Motor neuron (in vitro differentiated cells): ENCODE measurements around the gene SLC4A1. TPM values are rescaled to one million over a fixed set of nuclear protein-coding genes. Genes with fewer than 3 reads are reported as not detected.

Experiments
- ATAC-seq, 8 experiments: fragments of 200-7000 bp; cut with Tn5 transposase; replicated peaks in 6 of 8; 2 replicates each; pipeline ENCODE4 v1.8.0; 2021; ENCODE audit warnings: mild to moderate bottlenecking in 8 of 8, moderate library complexity in 8 of 8
- H3K27ac ChIP-seq, 2 donors: fragments of 250-450 bp; sonication (Bioruptor Pico); 2 replicates each; pipeline ENCODE4 v1.9.0; 2021; ENCODE audit warnings: antibody characterized with exemption in 2 of 2, mild to moderate bottlenecking in 2 of 2, moderate library complexity in 1 of 2
- H3K4me1 ChIP-seq, 2 donors: fragments of 250-450 bp; sonication (Bioruptor Pico); replicated peaks in 1 of 2; 2 replicates each; pipeline ENCODE4 v1.6.1; 2021; ENCODE audit warnings: antibody characterized with exemption in 2 of 2, mild to moderate bottlenecking in 2 of 2, moderate library complexity in 1 of 2
- H3K4me3 ChIP-seq, 5 donors: fragments of 250-450 bp; sonication (Bioruptor Pico); 2 replicates each; pipeline ENCODE4 v1.9.0; 2021; ENCODE audit warnings: antibody characterized with exemption in 5 of 5, mild to moderate bottlenecking in 5 of 5, moderate library complexity in 4 of 5
- WGBS, 10 experiments: fragments of 450-650 bp; shearing (Covaris generic); methylation state at CpG; one replicate each; pipeline ENCODE4 v1.0.0; 2022; 5-methylcytosine and 5-hydroxymethylcytosine counted together
- in situ Hi-C, 9 experiments: fragments of 400-800 bp; cut with MboI; loops; one replicate each; pipeline ENCODE4 v1.15.0; 2021; ENCODE audit warnings: low sequenced_read_pairs in 9 of 9, low pct_unique_long_range_greater_than_20kb in 2 of 9; ENCODE audit not compliant: unreplicated experiment in 9 of 9
- total RNA-seq, 8 experiments: library from RNA; unstranded; fragments of 300-600 nt; gene quantifications; 2 replicates each; pipeline versions ENCODE4 v1.2.3 to v1.2.4, GENCODE V29; 2022

Gene SLC4A1
- under 1 TPM in 7 of 8 experiments, not detected in 1; 0.05 to 0.62 (median 0.10) TPM for total RNA-seq

GRCh38 chr17:44267818-44268490 lies at the start of gene SLC4A1:
TSS of gene SLC4A1 (minus strand) at chr17:44268135. CDS start at chr17:44262866, 5,269 bp downstream.
- no peaks in the 10 kb centered on the region for H3K4me1 ChIP-seq
- no peak for ATAC-seq
- no peak within 1 kb of the TSS for H3K4me3 ChIP-seq
- H3K27ac ChIP-seq: no peak within 1 kb of the TSS
- in situ Hi-C loops: no loop called here
- 100% methylated on average over 1 of the region's 14 CpGs; no CpG with 5 or more reads in 9 of the 10 experiments for WGBS, 10 experiments

DNA sequence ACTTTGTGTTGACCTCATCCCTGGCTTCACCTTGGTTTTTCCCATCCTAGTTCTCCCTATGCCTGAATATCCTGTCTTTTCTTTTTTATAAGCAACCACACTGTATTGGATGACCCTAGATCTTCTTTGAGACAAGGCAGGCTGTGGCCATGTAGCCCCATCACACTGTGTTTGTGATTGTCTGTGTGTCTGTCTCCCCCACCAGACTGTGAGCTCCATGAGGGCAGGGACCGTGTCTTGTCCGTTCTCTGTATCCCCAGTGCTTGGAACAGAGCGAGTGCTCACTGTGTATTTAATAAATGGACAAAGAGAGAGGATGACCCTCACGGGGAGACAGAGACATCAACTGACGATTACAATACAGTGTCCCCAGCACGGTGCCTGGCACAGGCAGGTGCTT lies 49.6 kb upstream of the SLC4A1 start:
- H3K4me3 ChIP-seq: no peak overlapping the region
- ATAC-seq: no peak
- 69 to 100% (median 87%) methylated on average over 1 to 3 of the region's 6 CpGs; no CpG with 5 or more reads in 4 of the 10 experiments for WGBS, 10 experiments
- no peak overlapping the region for H3K27ac ChIP-seq
- peaks cover 10 to 14% of the 10 kb centered on the region in 2 donors for H3K4me1 ChIP-seq
- in situ Hi-C loops: loop anchor here in 1 of 9 experiments (10.0 kb wide), 1 partner anchor 93 kb away; no protein-coding TSS in a partner anchor

DNA sequence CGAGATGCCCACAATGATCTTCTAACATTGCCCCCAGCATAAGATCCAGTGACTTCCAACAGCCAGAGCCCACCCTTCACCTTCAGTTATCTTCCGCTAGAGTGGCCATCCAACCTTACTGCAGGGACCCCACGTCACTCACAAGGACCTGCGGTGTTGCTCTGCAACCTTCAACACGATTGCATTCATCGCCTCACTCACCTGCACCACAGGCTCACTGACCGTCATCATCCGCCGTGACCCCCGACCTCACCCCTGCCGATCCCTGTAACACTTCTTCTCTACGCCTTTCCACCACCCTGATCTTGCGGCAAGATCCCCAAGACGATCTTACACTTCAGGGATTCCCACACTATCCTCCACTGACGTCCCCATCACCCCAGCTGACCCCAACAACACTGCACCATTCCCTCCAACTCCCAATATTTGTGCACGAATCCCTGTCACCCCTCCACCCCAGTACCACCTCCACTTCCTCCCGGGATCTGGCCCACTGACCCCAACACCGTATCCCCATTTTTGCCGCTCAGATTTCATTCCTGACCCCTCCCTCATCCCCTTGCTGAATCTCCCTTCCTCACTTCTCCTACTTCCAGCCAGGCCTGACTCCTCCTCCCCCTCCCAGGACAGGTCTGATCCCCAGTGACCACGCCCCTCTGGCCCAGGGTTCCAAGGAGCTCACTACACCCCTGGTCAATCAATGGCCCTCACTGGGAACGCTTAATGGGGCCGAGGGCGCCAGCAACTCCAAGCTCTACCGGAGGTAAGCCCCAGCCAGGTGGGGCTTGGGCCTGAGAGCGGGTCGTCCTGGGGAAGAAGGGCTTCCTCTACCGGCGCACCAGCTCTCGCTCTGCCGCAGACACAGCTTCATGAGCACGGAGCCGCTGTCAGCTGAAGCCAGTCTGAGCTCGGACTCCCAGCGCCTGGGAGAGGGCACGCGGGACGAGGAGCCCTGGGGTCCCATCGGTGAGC lies 48.1 kb upstream of the SLC4A1 start:
- ATAC-seq: peak in 1 of 8 experiments; percentile 17
- WGBS, 10 experiments: 0 to 47% (median 10%) methylated on average over 3 to 12 of the region's 38 CpGs; no CpG with 5 or more reads in 3 of the 10 experiments
- H3K27ac ChIP-seq: no peak overlapping the region
- H3K4me3 ChIP-seq: peak overlapping the region in 3 of 5 donors; percentile 20 to 29 (median 27)
- peaks cover 12 to 23% of the 10 kb centered on the region in 2 donors for H3K4me1 ChIP-seq
- in situ Hi-C loops: loop anchor here in 1 of 9 experiments (10.0 kb wide), 1 partner anchor 91 kb away; no protein-coding TSS in a partner anchor

DNA sequence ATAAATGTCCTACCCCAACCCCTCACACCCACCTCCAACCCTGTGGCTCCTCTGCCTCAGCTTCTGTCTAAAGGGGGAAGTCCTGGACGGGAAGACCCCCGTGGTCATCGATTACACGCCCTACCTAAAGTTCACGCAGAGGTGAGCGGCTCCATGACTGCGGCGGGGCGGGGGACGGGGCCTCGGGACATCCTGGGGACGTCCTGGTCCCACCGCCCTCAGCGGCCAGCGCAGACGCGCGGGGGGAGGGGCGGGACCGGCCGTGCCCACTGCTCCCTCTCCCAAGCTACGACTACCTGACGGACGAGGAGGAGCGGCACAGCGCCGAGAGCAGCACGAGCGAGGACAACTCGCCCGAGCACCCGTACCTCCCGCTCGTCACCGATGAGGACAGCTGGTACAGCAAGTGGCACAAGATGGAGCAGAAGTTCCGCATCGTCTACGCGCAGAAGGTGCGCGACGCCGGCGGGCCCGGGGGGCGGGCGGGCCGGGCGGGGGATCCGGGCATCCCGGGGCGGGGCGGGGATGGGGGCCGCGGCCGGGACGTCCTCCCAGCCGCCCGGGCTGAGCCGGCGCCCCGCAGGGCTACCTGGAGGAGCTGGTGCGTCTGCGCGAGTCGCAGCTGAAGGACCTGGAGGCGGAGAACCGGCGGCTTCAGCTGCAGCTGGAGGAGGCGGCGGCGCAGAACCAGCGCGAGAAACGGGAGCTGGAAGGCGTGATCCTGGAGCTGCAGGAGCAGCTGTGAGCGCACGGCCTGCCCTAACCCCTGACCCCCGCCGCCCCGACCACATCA lies 47.1 kb upstream of the SLC4A1 start:
- H3K4me3 ChIP-seq: peak overlapping the region; percentile 14 to 29 (median 22)
- no peak overlapping the region for H3K27ac ChIP-seq
- peaks cover 22 to 32% of the 10 kb centered on the region in 2 donors for H3K4me1 ChIP-seq
- peak; percentile 58 to 82 (median 62) for ATAC-seq
- in situ Hi-C loops: loop anchor here in 1 of 9 experiments (10.0 kb wide), 1 partner anchor 90 kb away; no protein-coding TSS in a partner anchor
- WGBS, 10 experiments: no CpG with 5 or more reads among the region's 81 CpGs

DNA sequence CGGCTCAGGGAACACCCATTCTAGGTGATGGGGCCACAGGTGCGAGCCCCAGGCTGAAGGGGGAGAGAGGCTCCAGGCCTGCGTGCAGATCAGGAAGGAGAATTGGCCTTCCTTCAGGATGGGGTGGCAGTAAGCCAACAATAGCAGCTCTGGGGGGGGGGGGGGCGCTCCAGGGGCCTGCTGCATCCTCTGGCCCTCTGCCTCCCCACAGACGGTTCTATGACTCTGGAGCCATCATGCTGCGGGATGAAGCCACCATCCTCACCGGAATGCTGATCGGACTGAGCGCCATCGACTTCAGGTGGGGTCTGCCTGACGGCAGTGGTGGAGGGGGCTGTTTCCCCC lies 46.6 kb upstream of the SLC4A1 start:
- in situ Hi-C loops: loop anchor here in 1 of 9 experiments (10.0 kb wide), 1 partner anchor 90 kb away; no protein-coding TSS in a partner anchor
- Histone ChIP-seq H3K27ac (no peak overlapping the region), H3K4me3 (no peak overlapping the region), H3K4me1 (peaks cover 25 to 38% of the 10 kb centered on the region in 2 donors)
- WGBS, 10 experiments: 17 to 100% methylated on average over 1 of the region's 11 CpGs; no CpG with 5 or more reads in 8 of the 10 experiments
- ATAC-seq: no peak

GRCh38 chr17:44314031-44314430 lies 46.1 kb upstream of the SLC4A1 start:
- ATAC-seq: no peak
- no peak overlapping the region for H3K27ac ChIP-seq
- in situ Hi-C loops: loop anchor here in 1 of 9 experiments (10.0 kb wide), 1 partner anchor 89 kb away; no protein-coding TSS in a partner anchor
- H3K4me1 ChIP-seq: peaks cover 25 to 39% of the 10 kb centered on the region in 2 donors
- H3K4me3 ChIP-seq: no peak overlapping the region
- WGBS, 10 experiments: 0 to 96% (median 78%) methylated on average over 2 to 6 of the region's 7 CpGs; no CpG with 5 or more reads in 2 of the 10 experiments

- no peak for ATAC-seq
- in situ Hi-C loops: loop anchor here in 1 of 9 experiments (10.0 kb wide), 1 partner anchor 88 kb away; no protein-coding TSS in a partner anchor
- WGBS, 10 experiments: 32 to 100% (median 77%) methylated on average over 1 to 6 of the region's 17 CpGs; no CpG with 5 or more reads in 4 of the 10 experiments
- H3K4me1 ChIP-seq: peaks cover 26 to 39% of the 10 kb centered on the region in 2 donors
- no peak overlapping the region for H3K27ac ChIP-seq
- H3K4me3 ChIP-seq: no peak overlapping the region
Measured at GRCh38 chr17:44312396-44313104, 44.6 kb upstream of the SLC4A1 start.

DNA sequence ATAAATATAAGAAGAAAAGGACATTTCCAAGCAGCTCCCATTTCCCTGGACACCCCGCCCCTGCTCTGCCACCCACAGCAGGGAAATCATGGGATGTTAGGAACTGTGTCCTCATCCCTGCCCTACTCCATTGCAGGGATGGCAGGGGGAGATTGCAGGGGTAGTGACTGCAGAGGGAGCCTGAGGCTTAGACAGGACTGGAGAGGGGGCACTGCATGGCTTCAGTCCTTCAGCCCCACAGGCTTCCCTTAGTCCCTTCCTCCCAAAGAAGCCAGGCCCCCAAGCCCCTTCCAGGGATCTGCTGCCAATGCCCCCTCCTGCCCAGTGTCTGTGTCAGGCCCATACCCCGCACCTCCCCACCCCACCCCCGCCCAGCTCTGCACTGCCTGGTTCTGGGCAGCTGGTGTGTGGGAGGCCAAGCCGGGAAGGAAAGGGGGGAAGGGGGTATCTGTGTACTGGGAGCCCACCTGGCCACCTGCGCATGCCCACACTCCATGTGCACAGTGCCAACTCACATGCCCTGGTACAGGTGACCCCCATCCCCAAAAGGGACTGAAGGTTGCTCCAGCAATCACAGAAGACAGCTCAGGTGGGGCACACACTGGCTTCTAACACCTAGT lies 43.7 kb upstream of the SLC4A1 start:
- Histone ChIP-seq H3K4me3 (no peak overlapping the region), H3K27ac (no peak overlapping the region), H3K4me1 (peaks cover 30 to 47% of the 10 kb centered on the region in 2 donors)
- no peak for ATAC-seq
- WGBS, 10 experiments: 75% methylated on average over 1 of the region's 5 CpGs; no CpG with 5 or more reads in 9 of the 10 experiments
- in situ Hi-C loops: loop anchor here in 1 of 9 experiments (10.0 kb wide), 1 partner anchor 87 kb away; no protein-coding TSS in a partner anchor

- Histone ChIP-seq H3K4me3 (peak overlapping the region in 3 of 5 donors; percentile 3 to 51 (median 10)), H3K27ac (no peak overlapping the region), H3K4me1 (peaks cover 27 to 46% of the 10 kb centered on the region in 2 donors)
- in situ Hi-C loops: loop anchor here in 1 of 9 experiments (10.0 kb wide), 1 partner anchor 86 kb away; no protein-coding TSS in a partner anchor
- peak in 1 of 8 experiments; percentile 5 for ATAC-seq
- 0 to 100% (median 0%) methylated on average over 1 to 3 of the region's 10 CpGs; no CpG with 5 or more reads in 3 of the 10 experiments for WGBS, 10 experiments
Measured at GRCh38 chr17:44310609-44311376, 42.9 kb upstream of the SLC4A1 start.

DNA sequence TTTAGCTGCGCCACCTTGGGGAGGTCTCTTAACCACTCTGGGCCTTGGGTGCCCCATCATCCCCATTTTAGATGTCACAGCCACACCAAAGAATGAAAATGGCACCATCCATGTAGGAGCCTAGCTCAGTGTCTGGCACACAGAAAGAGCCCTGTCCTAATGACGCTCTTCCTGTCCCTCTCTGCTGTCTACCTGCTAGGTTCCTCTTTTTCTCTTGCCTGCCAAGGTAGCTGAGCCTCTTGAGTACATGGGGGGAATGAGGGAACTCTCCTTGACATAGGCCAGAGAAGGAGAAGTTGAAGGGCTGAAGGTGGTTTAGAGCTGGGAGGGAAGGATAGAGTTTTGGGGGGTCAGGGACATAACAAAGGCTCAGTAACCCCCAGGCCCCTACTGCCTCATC lies 42.3 kb upstream of the SLC4A1 start:
- WGBS, 10 experiments: 38 to 67% (median 60%) methylated on average over 1 of the region's 2 CpGs; no CpG with 5 or more reads in 7 of the 10 experiments
- Histone ChIP-seq H3K27ac (peak overlapping the region in 1 of 2 donors; percentile 49), H3K4me3 (peak overlapping the region in 4 of 5 donors; percentile 3 to 51 (median 12)), H3K4me1 (peaks cover 23 to 40% of the 10 kb centered on the region in 2 donors)
- no peak for ATAC-seq
- in situ Hi-C loops: loop anchor here in 1 of 9 experiments (10.0 kb wide), 1 partner anchor 85 kb away; no protein-coding TSS in a partner anchor
